SK-N-SH (cell line): Measurements from ENCODE around the gene AGFG1. TPM values are rescaled to one million over a fixed set of nuclear protein-coding genes. Genes with fewer than 3 reads are reported as not detected.

Experiments used
- CTCF ChIA-PET: fragments of 300-600, 350-600 bp; formaldehyde crosslinking; extraction: SDS; loops from one replicate; lab custom pipeline; 2021; lab: Yijun Ruan, JAX
- POLR2A ChIA-PET: fragments of 350-600 bp; sonication (Branson Sonifier 250); formaldehyde crosslinking; extraction: SDS; loops from one replicate; lab custom pipeline; 2020; ENCODE audit warnings: antibody characterized with exemption, inconsistent platforms; lab: Yijun Ruan, JAX
- DNase-seq: peaks from one replicate; pipeline ENCODE4 v3.0.0; 2012
- H2AFZ ChIP-seq: fragments of 200-600 bp; sonication (generic); 2 replicates; pipeline ENCODE4 v1.8.1; 2016; ENCODE audit warnings: antibody characterized with exemption, mild to moderate bottlenecking, low read depth
- H3F3A ChIP-seq: fragments of 200-600 bp; sonication (generic); replicated peaks from 2 replicates; pipeline ENCODE3; 2016; ENCODE audit warnings: antibody characterized with exemption, mild to moderate bottlenecking; ENCODE audit not compliant: insufficient read depth
- H3K27ac ChIP-seq, 2 experiments: fragments of 200-500 bp in 1 of 2; fragments of 200-600 bp in 1 of 2; sonication (Bioruptor generic) in 1 of 2; sonication (generic), shearing (Covaris generic) in 1 of 2; 2 replicates each; pipeline versions ENCODE4 v1.5.1 to v1.6.1; 2014 to 2016; ENCODE audit warnings: low read depth in 2 of 2, inconsistent platforms in 1 of 2, low read length in 1 of 2, mild to moderate bottlenecking in 1 of 2, mixed read lengths in 1 of 2
- H3K27me3 ChIP-seq: fragments of 200-600 bp; sonication (generic), shearing (Covaris generic); 2 replicates; pipeline ENCODE4 v1.6.1; 2016; ENCODE audit warnings: mixed run types; ENCODE audit not compliant: insufficient read depth
- H3K36me3 ChIP-seq, 2 experiments: fragments of 200-500 bp in 1 of 2; fragments of 200-600 bp in 1 of 2; sonication (Bioruptor generic) in 1 of 2; sonication (generic) in 1 of 2; replicated peaks in 1 of 2; 2 replicates each; pipeline versions ENCODE3 to v1.5.1; 2014 to 2016; ENCODE audit warnings: low read length in 1 of 2, mild to moderate bottlenecking in 1 of 2; ENCODE audit not compliant: insufficient read depth in 2 of 2, control insufficient read depth in 1 of 2
- H3K4me1 ChIP-seq, 2 experiments: fragments of 200-500 bp in 1 of 2; fragments of 200-600 bp in 1 of 2; sonication (Bioruptor generic) in 1 of 2; sonication (generic), shearing (Covaris generic) in 1 of 2; 2 replicates each; pipeline versions ENCODE4 v1.5.1 to v1.6.1; 2014 to 2016; ENCODE audit warnings: low read depth in 1 of 2, low read length in 1 of 2, mixed run types in 1 of 2; ENCODE audit not compliant: insufficient read depth in 2 of 2, control insufficient read depth in 1 of 2
- H3K4me2 ChIP-seq: fragments of 200-600 bp; sonication (generic), shearing (Covaris generic); 2 replicates; pipeline ENCODE4 v1.6.1; 2017; ENCODE audit warnings: mixed run types
- H3K4me3 ChIP-seq, 2 experiments: fragments of 200-500 bp in 1 of 2; fragments of 200-600 bp in 1 of 2; sonication (Bioruptor generic) in 1 of 2; sonication (generic), shearing (Covaris generic) in 1 of 2; 2 replicates each; pipeline versions ENCODE4 v1.5.1 to v1.8.1; 2014 to 2016; ENCODE audit warnings: low read depth in 2 of 2, inconsistent platforms in 1 of 2, low read length in 1 of 2, mild to moderate bottlenecking in 1 of 2, mixed read lengths in 1 of 2, moderate library complexity in 1 of 2
- H3K79me2 ChIP-seq: fragments of 200-600 bp; sonication (generic); 2 replicates; pipeline ENCODE4 v1.8.1; 2017; ENCODE audit warnings: mild to moderate bottlenecking; ENCODE audit not compliant: insufficient read depth
- H3K9ac ChIP-seq: fragments of 200-600 bp; sonication (generic); 2 replicates; pipeline ENCODE4 v1.6.1; 2017; ENCODE audit warnings: mixed run types
- H3K9me2 ChIP-seq: fragments of 200-600 bp; sonication (generic); 2 replicates; pipeline ENCODE4 v1.6.1; 2017; ENCODE audit warnings: mixed run types
- H3K9me3 ChIP-seq: fragments of 200-600 bp; sonication (generic); 2 replicates; pipeline ENCODE4 v1.6.1; 2017; ENCODE audit warnings: mixed run types, mild to moderate bottlenecking, moderate library complexity
- H4K20me1 ChIP-seq: fragments of 200-600 bp; sonication (generic); 2 replicates; pipeline ENCODE4 v1.6.1; 2017; ENCODE audit warnings: mild to moderate bottlenecking, mixed run types; ENCODE audit not compliant: insufficient read depth
- CHD2 ChIP-seq: fragments of 150-350 bp; IDR thresholded peaks from 2 replicates; pipeline ENCODE4 v1.6.1; 2018; ENCODE audit warnings: low read length; ENCODE audit not compliant: partially characterized antibody
- ELF1 ChIP-seq: IDR thresholded peaks from 2 replicates; pipeline ENCODE4 v1.4.0; 2012
- EP300 ChIP-seq, 2 experiments: IDR thresholded peaks; 2 replicates each; pipeline versions ENCODE4 v1.4.0 to v1.6.1; 2012; ENCODE audit warnings: borderline replicate concordance in 1 of 2, low read depth in 1 of 2, low read length in 1 of 2
- EZH2phosphoT487 ChIP-seq: fragments of 200-600 bp; sonication (generic); IDR thresholded peaks from 2 replicates; pipeline ENCODE4 v1.6.1; 2017; ENCODE audit warnings: low read depth, mixed run types, mild to moderate bottlenecking, antibody characterized with exemption, moderate library complexity, borderline replicate concordance
- FOXM1 ChIP-seq: IDR thresholded peaks from 2 replicates; pipeline ENCODE4 v1.4.0; 2012; ENCODE audit warnings: low read depth, mild to moderate bottlenecking
- GATA2 ChIP-seq: sonication (generic); formaldehyde crosslinking; IDR thresholded peaks from 2 replicates; pipeline ENCODE4 v1.5.0; 2020; ENCODE audit warnings: mild to moderate bottlenecking, missing genetic modification reagents
- IRF3 ChIP-seq: fragments of 150-350 bp; IDR thresholded peaks from 2 replicates; pipeline ENCODE4 v1.6.1; 2016; ENCODE audit warnings: mild to moderate bottlenecking, low read depth, low read length
- MXI1 ChIP-seq: IDR thresholded peaks from 2 replicates; pipeline ENCODE4 v1.6.1; 2012; ENCODE audit warnings: mild to moderate bottlenecking, low read depth, low read length, improper control_type of control experiment
- NFIC ChIP-seq: IDR thresholded peaks from 2 replicates; pipeline ENCODE4 v1.4.0; 2012; ENCODE audit warnings: borderline replicate concordance
- NRF1 ChIP-seq: IDR thresholded peaks from 2 replicates; pipeline ENCODE4 v1.6.1; 2012; ENCODE audit warnings: low read depth, mild to moderate bottlenecking, low read length
- PBX3 ChIP-seq: IDR thresholded peaks from 2 replicates; pipeline ENCODE4; 2012
- POLR2AphosphoS5 ChIP-seq: IDR thresholded peaks from 2 replicates; pipeline ENCODE4 v1.6.1; 2012; ENCODE audit warnings: low read depth, low read length
- RCOR1 ChIP-seq: fragments of 150-350 bp; IDR thresholded peaks from 2 replicates; pipeline ENCODE4 v1.6.1; 2017; ENCODE audit warnings: antibody characterized with exemption, low read length
- RFX5 ChIP-seq: IDR thresholded peaks from 2 replicates; pipeline ENCODE4 v1.6.1; 2012; ENCODE audit warnings: mild to moderate bottlenecking, improper control_type of control experiment, low read length
- SMC3 ChIP-seq: IDR thresholded peaks from 2 replicates; pipeline ENCODE4 v1.6.1; 2012; ENCODE audit warnings: low read depth, low read length, improper control_type of control experiment
- TCF12 ChIP-seq: IDR thresholded peaks from 2 replicates; pipeline ENCODE4 v1.4.0; 2012
- USF2 ChIP-seq: fragments of 150-350 bp; IDR thresholded peaks from 2 replicates; pipeline ENCODE4 v1.6.1; 2017; ENCODE audit warnings: antibody characterized with exemption, low read length, low read depth, borderline replicate concordance
- ZBTB33 ChIP-seq: IDR thresholded peaks from 2 replicates; pipeline ENCODE4 v1.4.0; 2012; ENCODE audit warnings: low read depth, borderline replicate concordance
- WGBS: methylation state at CpG from one replicate; pipeline ENCODE4 v1.1.6; 2017; ENCODE audit warnings: low lambda C conversion rate; 5-methylcytosine and 5-hydroxymethylcytosine counted together
- polyA plus RNA-seq, 3 experiments: library from polyadenylated mRNA; depleted of rRNA; stranded (reverse); fragments of >200 nt; gene quantifications; 2 replicates each; pipeline ENCODE4 v1.2.3, GENCODE V29; 2012

AGFG1 gene
- polyA plus RNA-seq, 1 of the 3 experiments (the other 2 are of a cell fraction), result 42.3 TPM

- no peak for TF ChIP-seq IRF3
Observed at GRCh38 chr2:227534714-227535113, 62.8 kb downstream of the AGFG1 start (continued).

GRCh38 chr2:227536445-227536844 lies 64.5 kb downstream of the AGFG1 start:
- ChIA-PET CTCF (interaction anchor here (1.1 kb wide), 1 partner anchor 10 kb away, joined by 3 read pairs; no protein-coding TSS in a partner anchor), POLR2A (no interaction called here)
- H3K9me2 ChIP-seq, result no peaks in the 10 kb centered on the region
- H2AFZ ChIP-seq, result no peak overlapping the region
- H3K36me3 ChIP-seq, result peaks cover 69 to 88% of the 10 kb centered on the region in 2 experiments
- 54% methylated on average over 2 of the region's 2 CpGs for WGBS
- peaks cover 24% of the 10 kb centered on the region for H3K79me2 ChIP-seq
- H3K4me1 ChIP-seq, result no peaks in the 10 kb centered on the region; a peak in 1 of 4 replicates
- peaks cover 7% of the 10 kb centered on the region for H3F3A ChIP-seq
- no peak overlapping the region for H3K4me3 ChIP-seq
- H4K20me1 ChIP-seq, result no peaks in the 10 kb centered on the region
- peak; percentile 25 for DNase-seq
- H3K4me2 ChIP-seq, result no peak overlapping the region
- no peaks in the 10 kb centered on the region for H3K27me3 ChIP-seq
- no peak overlapping the region for H3K9ac ChIP-seq
- H3K9me3 ChIP-seq, result peaks cover 9% of the 10 kb centered on the region; the same call in 1 of the 2 replicates
- TF ChIP-seq GATA2 (CRISPR knock-in tag) (no peak), USF2 (no peak), SMC3 (no peak), RFX5 (no peak), PBX3 (no peak), RCOR1 (no peak), NRF1 (no peak), IRF3 (no peak), ELF1 (no peak), TCF12 (no peak), POLR2AphosphoS5 (no peak), NFIC (no peak), EP300 (IDR thresholded peaks at IDR 0.05; ENCODE audit: borderline replicate concordance in 1 of 2, low read depth in 1 of 2, low read length in 1 of 2) (no peak), MXI1 (no peak), CHD2 (no peak), FOXM1 (no peak), EZH2phosphoT487 (no peak), ZBTB33 (no peak)
- H3K27ac ChIP-seq, result no peak overlapping the region
